Dedifferentiated amniotic fluid mesenchymal stem cell (primary cell): ENCODE measurements around the gene GRIK2.

Experiments
- DNase-seq: peaks from one replicate; pipeline ENCODE4 v3.0.0-alpha.2; 2016; ENCODE audit errors: extremely low spot score

The GRIK2 gene

GRCh38 chr6:101537753-101538316 is 144.3 kb downstream of the GRIK2 start:
- DNase-seq = peak; percentile 87

GRCh38 chr6:101539510-101540245 is 146.2 kb downstream of the GRIK2 start:
- DNase-seq = peak; percentile 86

GRCh38 chr6:101541894-101542293 is 148.4 kb downstream of the GRIK2 start:
- no peak for DNase-seq

GRCh38 chr6:101543796-101544195 is 150.3 kb downstream of the GRIK2 start:
- DNase-seq = no peak

- DNase-seq = peak; percentile 48
Measured at GRCh38 chr6:101544286-101544685, 150.8 kb downstream of the GRIK2 start.

- peak; percentile 62 for DNase-seq
Measured at GRCh38 chr6:101545191-101545590, 151.7 kb downstream of the GRIK2 start.

GRCh38 chr6:101550451-101550850 is 156.9 kb downstream of the GRIK2 start:
- DNase-seq = no peak

GRCh38 chr6:101554231-101554630 is 160.7 kb downstream of the GRIK2 start:
- DNase-seq = no peak

GRCh38 chr6:101558712-101559111 is 165.2 kb downstream of the GRIK2 start:
- DNase-seq = no peak

GRCh38 chr6:101572627-101573026 is 179.1 kb downstream of the GRIK2 start:
- no peak for DNase-seq

GRCh38 chr6:101577091-101577490 is 183.6 kb downstream of the GRIK2 start:
- no peak for DNase-seq

- no peak for DNase-seq
Measured at GRCh38 chr6:101578306-101578705, 184.8 kb downstream of the GRIK2 start.

- no peak for DNase-seq
Measured at GRCh38 chr6:101582792-101583191, 189.3 kb downstream of the GRIK2 start.

- DNase-seq = no peak
Measured at GRCh38 chr6:101585501-101585900, 192.0 kb downstream of the GRIK2 start.

- DNase-seq = no peak
Measured at GRCh38 chr6:101588343-101588742, 194.8 kb downstream of the GRIK2 start.

GRCh38 chr6:101595276-101595675 is 201.8 kb downstream of the GRIK2 start:
- DNase-seq = no peak

- peak; percentile 91 for DNase-seq
Measured at GRCh38 chr6:101597693-101598092, 204.2 kb downstream of the GRIK2 start.

- DNase-seq = no peak
Measured at GRCh38 chr6:101605426-101605825, 211.9 kb downstream of the GRIK2 start.

GRCh38 chr6:101605874-101606273 is 212.4 kb downstream of the GRIK2 start:
- DNase-seq = no peak

GRCh38 chr6:101607111-101607690 is 213.7 kb downstream of the GRIK2 start:
- no peak for DNase-seq

- DNase-seq = no peak
Measured at GRCh38 chr6:101608703-101609102, 215.2 kb downstream of the GRIK2 start.

GRCh38 chr6:101613556-101613955 is 220.0 kb downstream of the GRIK2 start:
- DNase-seq = no peak

GRCh38 chr6:101614774-101615173 is 221.3 kb downstream of the GRIK2 start:
- no peak for DNase-seq
